Measurements from ENCODE around the gene RADIL. TPM values are rescaled to one million over a fixed set of nuclear protein-coding genes. Genes with fewer than 3 reads are reported as not detected.

Gene RADIL
- total and polyA plus RNA-seq, 2 of the 13 experiments (the other 11 are each of a cell fraction or from before 2014, with no cell fraction given) = 0.05 to 0.09 TPM

GRCh38 chr7:4842319-4843064 is 41.0 kb downstream of the RADIL start (continued):
- TF ChIP-seq MED8 (CRISPR knock-in tag; IDR thresholded peaks at IDR 0.05; ENCODE audit: insufficient replicate concordance) (no peak), ELF1 (CRISPR knock-in tag; IDR thresholded peaks at IDR 0.05) (0 out of 2 replicates have a peak, but pooled peaks have one; percentile 37), CENPX (CRISPR knock-in tag; IDR thresholded peaks at IDR 0.05) (no peak), IRF9 (CRISPR knock-in tag; IDR thresholded peaks at IDR 0.05; ENCODE audit: borderline replicate concordance) (0 out of 2 replicates have a peak, but pooled peaks have one; percentile 24), MATR3 (CRISPR knock-in tag; IDR thresholded peaks at IDR 0.05) (no peak), ZNF350 (CRISPR knock-in tag; IDR thresholded peaks at IDR 0.05; ENCODE audit: borderline replicate concordance, low read depth) (no peak), SOX13 (IDR thresholded peaks at IDR 0.05) (no peak), SOX13 (CRISPR knock-in tag; conservative IDR thresholded peaks at IDR 0.05 in 1 of 2, IDR thresholded peaks at IDR 0.05 in 1 of 2) (no peak), ZNF235 (CRISPR knock-in tag; IDR thresholded peaks at IDR 0.05; ENCODE audit: borderline replicate concordance) (no peak), ZBTB7B (CRISPR knock-in tag; IDR thresholded peaks at IDR 0.05) (no peak), REPIN1 (CRISPR knock-in tag; IDR thresholded peaks at IDR 0.05; ENCODE audit: borderline replicate concordance, low read depth) (no peak), KDM3A (CRISPR knock-in tag; IDR thresholded peaks at IDR 0.05; ENCODE audit: low read depth) (no peak), ZC3H13 (CRISPR knock-in tag; IDR thresholded peaks at IDR 0.05) (no peak), GPN1 (CRISPR knock-in tag; IDR thresholded peaks at IDR 0.05; ENCODE audit: borderline replicate concordance) (no peak), ZNF629 (CRISPR knock-in tag; conservative IDR thresholded peaks at IDR 0.05) (no peak), ZNF570 (CRISPR knock-in tag; IDR thresholded peaks at IDR 0.05; ENCODE audit: borderline replicate concordance) (no peak), POGZ (CRISPR knock-in tag; IDR thresholded peaks at IDR 0.05) (no peak), ZBTB38 (CRISPR knock-in tag; IDR thresholded peaks at IDR 0.05) (peak; percentile 27; the same call in 1 of the 2 replicates), SPEN (CRISPR knock-in tag; IDR thresholded peaks at IDR 0.05; ENCODE audit: low read depth) (peak; percentile 72; the same call in 1 of the 2 replicates), ZNF878 (CRISPR knock-in tag; IDR thresholded peaks at IDR 0.05) (no peak), TARDBP (CRISPR knock-in tag; IDR thresholded peaks at IDR 0.05) (no peak)
- TF ChIP-seq, protein P1, sequence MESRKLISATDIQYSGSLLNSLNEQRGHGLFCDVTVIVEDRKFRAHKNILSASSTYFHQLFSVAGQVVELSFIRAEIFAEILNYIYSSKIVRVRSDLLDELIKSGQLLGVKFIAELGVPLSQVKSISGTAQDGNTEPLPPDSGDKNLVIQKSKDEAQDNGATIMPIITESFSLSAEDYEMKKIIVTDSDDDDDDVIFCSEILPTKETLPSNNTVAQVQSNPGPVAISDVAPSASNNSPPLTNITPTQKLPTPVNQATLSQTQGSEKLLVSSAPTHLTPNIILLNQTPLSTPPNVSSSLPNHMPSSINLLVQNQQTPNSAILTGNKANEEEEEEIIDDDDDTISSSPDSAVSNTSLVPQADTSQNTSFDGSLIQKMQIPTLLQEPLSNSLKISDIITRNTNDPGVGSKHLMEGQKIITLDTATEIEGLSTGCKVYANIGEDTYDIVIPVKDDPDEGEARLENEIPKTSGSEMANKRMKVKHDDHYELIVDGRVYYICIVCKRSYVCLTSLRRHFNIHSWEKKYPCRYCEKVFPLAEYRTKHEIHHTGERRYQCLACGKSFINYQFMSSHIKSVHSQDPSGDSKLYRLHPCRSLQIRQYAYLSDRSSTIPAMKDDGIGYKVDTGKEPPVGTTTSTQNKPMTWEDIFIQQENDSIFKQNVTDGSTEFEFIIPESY (CRISPR knock-in tag; IDR thresholded peaks at IDR 0.05) = no peak
- TF ChIP-seq, protein P2, sequence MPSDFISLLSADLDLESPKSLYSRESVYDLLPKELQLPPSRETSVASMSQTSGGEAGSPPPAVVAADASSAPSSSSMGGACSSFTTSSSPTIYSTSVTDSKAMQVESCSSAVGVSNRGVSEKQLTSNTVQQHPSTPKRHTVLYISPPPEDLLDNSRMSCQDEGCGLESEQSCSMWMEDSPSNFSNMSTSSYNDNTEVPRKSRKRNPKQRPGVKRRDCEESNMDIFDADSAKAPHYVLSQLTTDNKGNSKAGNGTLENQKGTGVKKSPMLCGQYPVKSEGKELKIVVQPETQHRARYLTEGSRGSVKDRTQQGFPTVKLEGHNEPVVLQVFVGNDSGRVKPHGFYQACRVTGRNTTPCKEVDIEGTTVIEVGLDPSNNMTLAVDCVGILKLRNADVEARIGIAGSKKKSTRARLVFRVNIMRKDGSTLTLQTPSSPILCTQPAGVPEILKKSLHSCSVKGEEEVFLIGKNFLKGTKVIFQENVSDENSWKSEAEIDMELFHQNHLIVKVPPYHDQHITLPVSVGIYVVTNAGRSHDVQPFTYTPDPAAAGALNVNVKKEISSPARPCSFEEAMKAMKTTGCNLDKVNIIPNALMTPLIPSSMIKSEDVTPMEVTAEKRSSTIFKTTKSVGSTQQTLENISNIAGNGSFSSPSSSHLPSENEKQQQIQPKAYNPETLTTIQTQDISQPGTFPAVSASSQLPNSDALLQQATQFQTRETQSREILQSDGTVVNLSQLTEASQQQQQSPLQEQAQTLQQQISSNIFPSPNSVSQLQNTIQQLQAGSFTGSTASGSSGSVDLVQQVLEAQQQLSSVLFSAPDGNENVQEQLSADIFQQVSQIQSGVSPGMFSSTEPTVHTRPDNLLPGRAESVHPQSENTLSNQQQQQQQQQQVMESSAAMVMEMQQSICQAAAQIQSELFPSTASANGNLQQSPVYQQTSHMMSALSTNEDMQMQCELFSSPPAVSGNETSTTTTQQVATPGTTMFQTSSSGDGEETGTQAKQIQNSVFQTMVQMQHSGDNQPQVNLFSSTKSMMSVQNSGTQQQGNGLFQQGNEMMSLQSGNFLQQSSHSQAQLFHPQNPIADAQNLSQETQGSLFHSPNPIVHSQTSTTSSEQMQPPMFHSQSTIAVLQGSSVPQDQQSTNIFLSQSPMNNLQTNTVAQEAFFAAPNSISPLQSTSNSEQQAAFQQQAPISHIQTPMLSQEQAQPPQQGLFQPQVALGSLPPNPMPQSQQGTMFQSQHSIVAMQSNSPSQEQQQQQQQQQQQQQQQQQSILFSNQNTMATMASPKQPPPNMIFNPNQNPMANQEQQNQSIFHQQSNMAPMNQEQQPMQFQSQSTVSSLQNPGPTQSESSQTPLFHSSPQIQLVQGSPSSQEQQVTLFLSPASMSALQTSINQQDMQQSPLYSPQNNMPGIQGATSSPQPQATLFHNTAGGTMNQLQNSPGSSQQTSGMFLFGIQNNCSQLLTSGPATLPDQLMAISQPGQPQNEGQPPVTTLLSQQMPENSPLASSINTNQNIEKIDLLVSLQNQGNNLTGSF (CRISPR knock-in tag; IDR thresholded peaks at IDR 0.05) = no peak
